ENCODE results near the gene ACSS2.

- TF ChIP-seq POLR2A (IDR thresholded peaks at IDR 0.05; ENCODE audit: low read length), result no peak
- TF ChIP-seq EP300 (IDR thresholded peaks at IDR 0.05), result no peak
- TF ChIP-seq, protein P1, sequence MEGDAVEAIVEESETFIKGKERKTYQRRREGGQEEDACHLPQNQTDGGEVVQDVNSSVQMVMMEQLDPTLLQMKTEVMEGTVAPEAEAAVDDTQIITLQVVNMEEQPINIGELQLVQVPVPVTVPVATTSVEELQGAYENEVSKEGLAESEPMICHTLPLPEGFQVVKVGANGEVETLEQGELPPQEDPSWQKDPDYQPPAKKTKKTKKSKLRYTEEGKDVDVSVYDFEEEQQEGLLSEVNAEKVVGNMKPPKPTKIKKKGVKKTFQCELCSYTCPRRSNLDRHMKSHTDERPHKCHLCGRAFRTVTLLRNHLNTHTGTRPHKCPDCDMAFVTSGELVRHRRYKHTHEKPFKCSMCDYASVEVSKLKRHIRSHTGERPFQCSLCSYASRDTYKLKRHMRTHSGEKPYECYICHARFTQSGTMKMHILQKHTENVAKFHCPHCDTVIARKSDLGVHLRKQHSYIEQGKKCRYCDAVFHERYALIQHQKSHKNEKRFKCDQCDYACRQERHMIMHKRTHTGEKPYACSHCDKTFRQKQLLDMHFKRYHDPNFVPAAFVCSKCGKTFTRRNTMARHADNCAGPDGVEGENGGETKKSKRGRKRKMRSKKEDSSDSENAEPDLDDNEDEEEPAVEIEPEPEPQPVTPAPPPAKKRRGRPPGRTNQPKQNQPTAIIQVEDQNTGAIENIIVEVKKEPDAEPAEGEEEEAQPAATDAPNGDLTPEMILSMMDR (IDR thresholded peaks at IDR 0.05), result no peak
- TF ChIP-seq PBX3 (IDR thresholded peaks at IDR 0.05), result no peak
- no peak for TF ChIP-seq MAFK (IDR thresholded peaks at IDR 0.05; ENCODE audit: partially characterized antibody)
Measured at GRCh38 chr20:34970846-34971560, 94.6 kb downstream of the ACSS2 start.
